Activated naive CD8-positive, alpha-beta T cell treated with anti-CD3 and anti-CD28 coated beads, Interleukin-2, amount 50 U/mL, for 16 hours (primary cell): ENCODE data around the gene ADCY2.

ENCODE experiments used
- DNase-seq: peaks from one replicate; pipeline ENCODE4 v3.0.0-alpha.2; 2020; ENCODE audit warnings: low read depth, low spot score

ADCY2 gene

DNA sequence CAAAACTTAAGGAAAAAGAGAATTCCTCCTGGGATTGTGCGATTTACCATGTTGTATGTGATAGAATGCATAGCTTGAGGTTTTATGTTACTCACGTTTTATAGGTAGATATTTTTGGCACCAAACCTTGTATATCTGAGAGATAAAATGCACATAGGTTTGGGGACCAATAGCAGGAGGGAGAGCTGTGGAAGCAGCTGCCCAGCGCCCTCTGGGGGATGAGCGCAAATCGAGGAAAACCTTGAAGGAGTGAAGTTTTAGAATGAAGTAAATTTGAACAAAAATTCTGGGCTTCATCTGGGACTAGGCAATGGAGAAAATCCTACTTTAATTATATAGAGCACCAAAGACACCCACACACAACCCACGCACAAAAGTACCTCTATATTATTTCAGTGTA, 197.0 kb downstream of the ADCY2 start:
- DNase-seq = no peak

DNA sequence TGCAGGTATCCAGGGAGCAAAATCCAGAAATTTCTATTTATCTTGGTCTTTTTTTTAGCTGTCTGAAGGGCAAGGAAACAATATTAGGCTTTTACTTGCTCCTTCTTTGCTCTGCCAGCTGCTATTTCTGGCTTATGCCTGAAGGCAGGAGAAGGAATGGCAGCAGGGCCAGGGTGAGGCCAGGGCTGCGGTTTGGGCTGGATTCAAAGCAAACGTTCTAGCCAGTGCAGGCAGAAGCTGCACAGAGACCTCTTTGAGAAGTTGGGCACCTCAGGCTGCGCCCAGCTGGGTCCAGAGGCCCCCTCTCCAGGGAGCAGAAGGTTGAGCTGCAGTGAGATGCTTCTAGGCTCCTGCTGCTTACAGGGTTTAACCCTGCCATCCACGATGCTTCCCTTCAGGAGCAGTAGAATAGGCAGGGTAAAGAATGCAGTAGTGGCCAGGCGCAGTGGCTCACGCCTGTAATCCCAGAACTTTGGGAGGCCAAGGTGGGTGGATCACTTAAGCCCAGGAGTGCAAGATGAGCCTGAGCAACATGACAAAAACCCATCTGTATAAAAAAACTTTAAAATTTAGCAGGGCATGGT, 201.2 kb downstream of the ADCY2 start:
- no peak for DNase-seq

DNA sequence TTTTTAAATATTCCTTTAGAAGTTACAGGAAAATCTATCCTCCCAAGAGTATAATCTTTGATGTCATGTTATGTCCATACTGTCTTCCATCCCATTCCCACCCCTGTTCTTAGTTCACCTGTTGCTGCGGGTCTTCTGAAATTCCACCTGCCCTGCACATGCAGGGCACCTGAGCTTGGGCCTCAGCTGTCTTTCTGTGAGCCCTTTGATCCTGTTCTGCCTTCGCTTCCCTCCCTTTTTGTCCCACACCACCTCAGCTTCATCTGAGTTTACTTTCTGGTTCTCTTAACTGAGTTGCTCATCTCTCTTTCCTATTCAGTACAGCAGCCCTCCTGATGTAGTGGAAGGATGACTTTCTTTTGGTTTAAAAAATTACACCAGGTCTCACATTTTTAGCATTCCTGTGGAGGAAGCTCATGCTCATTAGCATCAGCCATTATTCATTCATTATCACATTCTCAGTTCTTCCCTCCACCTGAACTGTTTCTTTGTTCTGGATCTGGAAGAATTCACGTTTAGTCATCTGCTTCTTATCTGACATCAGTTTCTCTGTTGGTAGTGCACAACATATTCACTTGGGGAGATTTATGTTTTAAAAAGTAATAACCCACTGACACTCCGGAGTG, 211.0 kb downstream of the ADCY2 start:
- no peak for DNase-seq

DNA sequence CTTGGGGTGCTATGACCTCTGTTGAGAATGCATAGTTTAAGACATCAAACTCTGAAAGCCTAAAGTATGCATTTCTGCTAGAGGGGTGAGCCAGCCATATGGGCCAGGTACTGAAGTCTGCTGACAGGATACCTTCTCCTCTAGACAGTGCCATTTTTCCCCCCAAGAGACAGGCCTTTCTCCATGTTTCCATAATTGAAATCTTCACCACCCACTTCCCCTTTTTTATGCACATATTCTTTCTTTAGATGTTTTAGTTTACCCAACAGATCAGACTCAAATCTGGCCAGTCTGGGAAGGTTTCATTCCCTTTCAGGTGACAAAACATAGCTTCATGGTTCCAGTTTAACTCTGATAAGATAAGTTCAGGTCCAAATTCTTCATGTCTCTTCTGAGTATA, 212.8 kb downstream of the ADCY2 start:
- no peak for DNase-seq

DNA sequence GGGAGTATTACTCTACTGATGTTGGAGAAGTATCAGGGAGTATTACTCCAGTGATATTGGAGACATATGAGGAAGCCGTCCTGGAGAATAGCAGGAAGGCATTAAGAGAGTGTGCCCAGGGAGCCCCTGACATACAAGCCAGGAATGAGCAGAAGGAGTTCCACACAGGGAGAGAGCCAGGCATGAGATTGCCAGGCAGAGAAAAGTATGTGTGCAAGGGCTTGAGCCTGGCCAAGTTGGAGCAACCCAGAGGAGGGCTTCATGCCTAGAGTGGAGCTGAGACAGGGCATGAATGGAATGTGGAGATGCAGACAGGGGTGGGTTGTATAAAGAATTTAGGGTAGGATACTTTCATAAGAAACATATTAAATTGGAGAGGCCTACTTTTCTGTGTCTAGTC, 213.8 kb downstream of the ADCY2 start:
- no peak for DNase-seq

DNA sequence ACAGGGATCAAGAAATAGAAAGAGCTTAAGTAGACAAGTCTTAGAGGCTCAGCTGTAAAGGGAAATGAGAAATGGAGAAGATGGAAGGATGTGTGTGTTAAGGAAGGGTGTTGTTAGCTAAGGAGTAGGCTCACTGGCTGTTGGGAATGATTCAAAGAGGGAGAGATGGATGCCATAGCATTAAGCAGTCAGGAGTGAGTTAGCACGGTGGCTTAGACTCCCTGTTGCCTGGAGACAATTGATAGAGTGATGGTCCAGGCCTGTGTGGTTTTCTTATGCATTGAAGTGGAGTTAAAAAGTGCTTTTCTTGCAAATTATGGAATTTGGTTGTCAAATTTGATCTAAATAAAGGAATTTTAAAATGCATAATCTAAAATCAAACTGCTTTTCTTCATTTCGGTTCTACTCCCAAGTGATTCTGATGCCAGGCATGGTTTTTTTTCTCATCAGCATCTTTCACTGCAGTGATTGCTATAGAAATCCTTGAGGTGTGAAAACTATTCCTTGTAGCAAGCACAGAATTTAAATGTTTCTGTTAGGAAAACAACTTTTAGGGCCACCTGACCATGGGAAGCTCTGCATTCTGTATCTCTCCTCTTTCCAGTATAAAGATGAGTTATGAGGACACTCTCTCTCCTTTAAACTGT, 214.7 kb downstream of the ADCY2 start:
- no peak for DNase-seq

DNA sequence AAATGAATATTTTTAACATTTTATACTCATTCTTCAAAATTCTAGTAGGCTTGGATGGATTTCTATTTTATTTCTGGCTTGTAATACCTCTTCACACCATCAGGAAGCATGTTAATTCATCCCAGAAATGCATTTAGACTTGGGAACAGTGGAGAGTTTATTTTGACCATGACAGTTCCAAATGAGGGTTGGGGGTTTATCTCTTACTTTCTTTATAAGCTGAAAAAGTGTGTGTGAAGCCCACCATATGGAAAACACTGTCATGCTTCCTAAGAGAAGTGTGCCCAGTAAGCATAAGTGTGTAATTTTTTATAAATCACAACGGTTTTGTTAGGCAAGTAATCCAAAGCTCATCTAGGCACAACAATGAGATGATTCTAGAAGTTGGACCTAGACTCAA, 215.6 kb downstream of the ADCY2 start:
- DNase-seq = no peak

DNA sequence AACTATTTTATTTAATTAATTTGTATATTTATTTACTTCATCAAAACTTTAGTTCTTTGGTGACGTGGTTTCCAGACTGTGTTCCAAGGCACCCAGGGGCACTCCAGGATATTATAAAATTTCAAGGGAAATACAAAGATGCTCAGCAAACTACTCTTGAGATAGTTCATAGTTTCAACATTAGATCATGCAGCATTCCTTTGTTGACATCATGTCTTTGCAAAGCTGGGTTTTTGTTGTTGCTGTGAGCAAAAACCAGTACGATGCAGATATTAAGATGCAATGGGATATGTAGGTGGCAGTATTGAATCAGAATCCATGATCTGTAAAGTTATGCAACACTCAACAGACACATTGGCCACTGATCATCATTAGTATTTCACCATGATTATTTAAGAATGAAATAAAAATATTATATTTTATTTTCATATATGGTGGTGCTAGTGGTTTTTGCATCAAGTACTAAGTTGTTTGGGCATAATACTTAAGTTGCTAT, 219.7 kb downstream of the ADCY2 start:
- no peak for DNase-seq

DNA sequence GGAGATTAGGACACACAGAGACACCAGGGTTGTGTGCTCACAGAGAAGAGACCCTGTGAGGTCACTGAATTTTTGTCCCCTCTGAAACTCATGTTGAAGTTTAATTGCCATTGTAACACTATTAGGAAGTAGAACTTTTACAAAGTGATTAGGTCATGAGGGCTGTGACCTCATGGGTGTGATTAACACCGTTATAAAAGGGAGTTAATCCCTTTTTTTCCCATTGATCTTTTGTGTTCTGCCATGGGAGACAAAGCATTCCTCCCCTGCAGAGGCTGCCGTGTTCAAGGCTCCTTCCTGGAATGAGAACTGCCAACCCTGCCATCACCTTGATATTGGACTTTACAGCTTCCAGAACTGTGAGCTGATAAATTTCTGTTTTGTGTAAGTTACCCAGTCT, 221.0 kb downstream of the ADCY2 start:
- DNase-seq = no peak

DNA sequence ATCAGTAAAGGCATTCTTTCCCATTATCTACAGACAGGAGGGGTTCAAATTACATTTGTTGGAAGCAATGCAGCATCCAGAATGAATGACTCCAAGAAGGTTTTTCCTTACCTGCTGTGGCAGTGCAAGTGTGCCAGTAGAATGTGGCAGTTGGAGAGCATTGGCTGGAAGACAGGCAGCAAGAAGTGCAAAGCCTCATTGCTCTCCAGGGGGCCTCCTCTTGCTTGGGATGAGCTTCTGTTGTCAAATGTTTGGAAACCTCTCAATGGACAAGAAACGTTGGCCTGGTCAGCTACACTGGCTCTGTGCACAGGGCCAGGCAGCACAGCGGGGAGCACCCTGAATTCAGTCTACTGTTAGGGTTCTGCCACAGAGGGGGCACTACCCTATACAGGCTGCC, 226.6 kb downstream of the ADCY2 start:
- no peak for DNase-seq

DNA sequence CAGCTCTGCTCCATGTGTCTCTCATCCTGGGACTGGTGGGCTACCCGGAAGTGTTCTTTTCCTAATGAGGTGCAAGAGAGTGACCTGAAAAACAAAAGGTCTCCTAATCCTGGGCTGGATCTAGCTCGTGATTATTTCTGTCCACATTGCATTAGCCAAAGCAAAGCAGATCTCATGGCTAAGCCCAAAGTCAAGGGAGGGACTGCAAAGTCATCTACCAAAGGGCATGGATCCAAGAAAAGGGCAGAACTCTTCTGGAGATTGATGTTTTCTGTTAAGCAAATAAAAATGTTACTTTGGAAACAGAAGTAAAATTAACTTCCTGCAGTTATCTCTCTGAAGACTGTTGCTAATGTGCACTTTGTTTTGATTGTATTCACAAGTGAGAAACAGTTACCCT, 229.8 kb downstream of the ADCY2 start:
- DNase-seq = no peak

DNA sequence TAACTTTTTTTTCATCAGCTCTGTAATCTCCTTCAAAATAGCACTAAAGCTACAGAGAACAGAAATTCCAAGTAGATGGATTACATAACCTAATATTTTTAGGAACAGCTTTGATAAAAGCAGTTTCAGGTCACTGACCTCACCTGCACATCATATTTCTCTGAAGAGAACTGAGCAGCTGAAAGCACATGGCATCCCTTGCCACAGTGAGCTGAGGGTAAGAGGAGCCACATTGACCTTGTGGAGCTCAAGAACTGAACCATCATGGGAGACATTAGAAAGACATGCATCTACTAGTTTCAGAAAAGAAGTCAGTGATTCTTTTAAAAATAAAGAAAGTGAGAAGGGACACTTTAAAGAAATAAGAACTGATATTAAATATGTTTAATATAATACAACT, 232.3 kb downstream of the ADCY2 start:
- no peak for DNase-seq

DNA sequence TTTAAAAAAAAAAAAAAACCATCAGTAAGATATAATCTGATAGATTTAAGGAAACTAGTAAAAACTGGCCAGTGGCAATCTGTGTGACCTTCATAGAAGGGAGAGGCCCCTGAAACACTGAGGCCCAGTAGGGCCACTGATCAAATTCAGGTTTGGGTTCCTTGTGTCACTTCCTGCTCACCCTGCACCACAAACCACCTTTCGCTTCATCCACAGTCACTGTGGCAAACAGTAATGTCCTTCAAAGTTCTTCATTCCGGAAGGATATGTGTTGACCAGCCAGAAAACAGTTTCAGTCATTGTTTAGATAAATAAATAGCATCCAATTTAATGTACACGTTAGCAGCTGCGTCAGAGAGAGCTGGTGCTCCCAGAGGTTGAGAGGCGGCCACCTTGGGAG, 232.9 kb downstream of the ADCY2 start:
- DNase-seq = no peak

DNA sequence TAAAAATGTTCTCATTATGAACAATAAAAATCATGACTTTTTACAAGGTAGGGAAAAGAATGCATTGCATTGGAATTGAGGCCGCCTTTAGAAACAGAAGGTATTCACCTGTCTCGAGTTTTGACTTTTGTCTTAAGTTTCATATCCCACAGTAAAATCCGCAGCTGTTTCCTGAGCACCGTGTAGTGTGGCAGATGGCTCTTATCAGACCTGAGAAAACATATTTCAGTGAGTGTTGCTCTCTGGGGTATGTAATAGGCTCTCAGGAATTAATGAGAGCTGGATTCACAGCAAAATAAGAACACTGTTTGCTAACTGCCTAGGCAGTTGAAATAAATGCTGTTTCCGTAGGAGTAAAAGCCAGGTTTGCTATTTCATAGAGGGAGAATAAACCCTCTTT, 233.6 kb downstream of the ADCY2 start:
- no peak for DNase-seq

DNA sequence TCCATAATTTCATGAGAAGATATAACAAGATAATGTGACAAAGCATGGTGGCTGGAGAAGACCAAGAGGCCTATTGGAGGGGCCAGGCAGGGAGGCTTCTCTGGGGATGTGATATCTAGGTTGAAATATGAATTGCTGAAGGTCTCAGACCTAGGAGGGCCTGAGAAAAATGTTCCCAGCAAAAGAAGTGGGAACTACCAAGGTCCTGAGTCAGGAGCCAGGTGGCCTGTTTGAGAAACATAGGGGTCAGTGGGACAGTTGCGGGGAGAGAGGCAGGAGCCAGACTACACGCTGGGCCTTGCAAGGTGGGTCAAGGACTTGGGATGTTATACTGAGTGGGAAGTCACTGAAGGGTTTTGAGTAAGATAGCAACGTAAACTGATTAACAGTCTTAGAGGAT, 238.9 kb downstream of the ADCY2 start:
- no peak for DNase-seq

DNA sequence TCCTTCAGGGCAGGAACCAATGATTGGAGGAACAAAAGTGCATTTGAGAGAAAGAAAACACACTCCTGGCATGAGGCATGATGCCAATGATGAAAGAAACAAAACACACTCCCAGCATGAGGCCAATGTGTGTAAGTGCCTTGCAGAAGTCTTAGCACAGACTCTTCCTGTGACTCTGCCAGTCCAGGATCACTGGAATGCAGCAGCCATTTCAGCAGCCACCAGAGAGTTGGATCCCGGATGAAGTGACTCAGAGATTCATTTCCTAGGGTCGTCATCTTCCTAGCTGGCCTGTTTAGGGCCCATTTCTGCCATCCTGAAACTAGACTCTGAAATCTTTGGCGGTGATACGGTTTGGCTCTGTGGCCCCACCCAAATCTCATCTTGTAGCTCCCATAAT, 242.5 kb downstream of the ADCY2 start:
- no peak for DNase-seq

DNA sequence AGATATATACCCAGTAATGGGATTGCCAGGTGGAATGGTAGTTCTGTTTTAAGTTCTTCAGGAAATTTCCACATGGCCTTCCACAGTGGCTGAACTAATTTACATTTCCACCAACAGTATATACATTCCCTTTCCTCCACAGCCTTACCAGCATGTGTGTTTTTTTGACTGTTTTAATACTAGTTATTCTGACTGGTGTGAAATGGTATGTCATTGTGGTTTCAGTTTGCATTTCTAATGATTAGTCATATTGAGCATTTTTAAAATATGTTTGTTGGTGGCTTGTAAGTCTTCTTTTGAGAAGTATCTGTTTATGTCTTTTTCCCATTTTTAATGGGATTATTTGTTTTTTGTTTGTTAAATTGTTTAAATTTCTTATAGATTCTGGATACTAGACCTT, 246.1 kb downstream of the ADCY2 start:
- no peak for DNase-seq

DNA sequence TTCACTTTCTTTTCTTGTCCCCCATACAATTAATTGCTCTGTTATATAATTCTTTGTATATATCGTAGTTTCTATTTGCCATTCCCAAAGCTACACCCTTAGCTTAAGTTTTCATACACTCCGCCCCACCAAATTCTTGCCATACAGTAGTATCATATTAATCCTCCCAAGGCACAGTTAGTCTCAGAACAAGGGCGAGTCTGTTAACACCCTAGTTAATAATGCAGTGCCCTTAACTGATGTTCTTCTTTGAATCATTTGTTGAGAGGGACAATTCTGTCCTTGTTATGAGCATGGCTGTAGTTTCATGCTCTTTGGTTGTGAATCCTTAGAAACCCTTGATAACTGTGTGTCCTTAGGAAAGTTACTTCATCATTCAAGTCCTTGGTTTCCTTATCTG, 248.8 kb downstream of the ADCY2 start:
- no peak for DNase-seq

DNA sequence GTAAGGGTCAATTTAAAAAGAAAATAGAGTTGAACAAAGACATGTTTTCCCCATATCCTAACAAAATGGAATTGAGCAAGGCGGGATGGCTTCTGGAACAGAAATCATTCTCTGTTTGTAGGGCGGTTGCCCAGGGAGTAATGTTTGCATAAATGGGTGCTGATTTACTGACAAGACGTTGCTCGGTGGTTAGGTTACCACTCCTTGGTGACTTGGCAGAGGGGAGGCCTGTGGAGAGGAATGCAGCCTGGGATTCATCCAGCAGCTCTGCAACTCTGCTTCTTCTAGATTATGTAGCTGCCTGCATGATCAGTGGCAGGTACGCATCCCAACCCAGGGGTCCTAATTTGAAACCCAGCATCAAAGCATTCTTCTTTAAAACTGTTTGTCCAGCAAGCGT, 254.8 kb downstream of the ADCY2 start:
- no peak for DNase-seq

DNA sequence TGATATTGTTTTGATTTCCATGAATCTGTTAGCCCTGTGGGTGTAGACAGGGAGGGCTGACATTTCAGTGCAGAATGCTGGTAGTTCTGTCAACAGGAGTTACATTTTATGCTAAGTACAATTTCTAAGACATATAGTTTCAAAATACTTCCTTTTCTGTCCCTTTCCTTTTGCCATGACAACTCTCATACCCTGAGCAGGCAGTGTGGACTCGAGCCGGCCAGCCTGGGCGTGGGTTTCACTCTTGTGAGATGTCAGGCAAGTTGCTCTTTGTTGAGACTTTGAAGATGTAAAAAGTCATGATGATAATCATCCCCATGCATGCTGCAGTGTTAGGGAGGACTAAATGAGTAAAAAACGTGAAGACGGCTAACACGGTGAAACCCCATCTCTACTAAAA, 257.1 kb downstream of the ADCY2 start:
- no peak for DNase-seq

DNA sequence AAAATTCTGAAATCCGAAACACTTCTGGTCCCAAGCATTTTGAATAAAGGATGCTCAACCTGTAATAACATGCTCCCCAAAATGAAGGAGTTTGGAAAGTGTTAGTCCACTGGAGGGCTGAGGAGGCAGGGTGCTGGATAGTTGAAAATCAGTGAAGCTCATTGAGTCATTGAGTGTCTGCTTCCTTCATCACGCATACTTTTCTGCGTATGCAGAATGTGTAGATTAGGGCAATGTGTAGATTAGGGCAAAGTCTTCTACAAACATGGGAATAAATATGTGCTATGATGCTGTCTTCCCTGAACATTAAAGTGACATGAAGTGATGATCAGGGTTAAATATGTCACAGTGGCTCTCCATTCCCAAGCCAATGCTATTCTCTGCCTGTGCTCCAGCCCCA, 261.2 kb downstream of the ADCY2 start:
- DNase-seq = no peak

DNA sequence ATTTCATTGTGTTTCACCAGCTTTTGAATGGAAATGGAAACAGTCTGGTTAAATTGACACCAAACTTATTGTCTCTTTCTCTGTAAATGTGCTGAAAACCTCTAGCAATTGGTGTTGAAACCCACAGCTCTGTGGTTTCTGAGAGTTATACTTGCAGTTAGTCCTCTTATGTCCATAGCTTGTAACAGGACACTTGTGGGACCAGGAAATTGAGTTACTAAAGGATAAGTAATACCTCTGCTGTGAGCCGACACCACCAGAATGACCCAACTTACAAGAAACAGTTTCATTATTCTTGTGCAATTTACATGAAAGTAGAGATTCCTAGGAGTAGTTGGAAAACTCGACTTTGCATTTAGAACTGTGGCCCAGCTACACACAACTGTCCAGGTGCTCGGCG, 263.5 kb downstream of the ADCY2 start:
- DNase-seq = no peak

DNA sequence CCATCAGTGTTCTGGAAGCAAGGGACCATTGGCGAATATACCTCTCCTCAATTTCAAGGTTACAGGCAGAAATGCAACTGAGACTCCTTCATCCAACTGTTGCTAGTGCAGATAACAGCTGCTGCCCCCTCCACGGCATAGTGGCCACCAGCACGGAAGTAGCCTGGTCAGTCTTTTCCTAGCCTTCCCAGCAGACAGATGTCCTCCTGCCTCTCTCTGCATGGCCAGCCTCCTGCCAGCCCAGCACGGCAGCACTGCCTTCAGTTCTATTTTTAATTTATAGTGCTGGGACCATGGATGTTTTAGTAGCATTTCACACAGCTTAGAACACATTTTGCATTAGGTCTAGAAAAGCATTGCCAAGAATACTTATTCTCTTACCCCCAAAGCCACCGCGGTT, 266.4 kb downstream of the ADCY2 start:
- no peak for DNase-seq
